Measurements from ENCODE around the gene L3MBTL4.

The L3MBTL4 gene

DNA sequence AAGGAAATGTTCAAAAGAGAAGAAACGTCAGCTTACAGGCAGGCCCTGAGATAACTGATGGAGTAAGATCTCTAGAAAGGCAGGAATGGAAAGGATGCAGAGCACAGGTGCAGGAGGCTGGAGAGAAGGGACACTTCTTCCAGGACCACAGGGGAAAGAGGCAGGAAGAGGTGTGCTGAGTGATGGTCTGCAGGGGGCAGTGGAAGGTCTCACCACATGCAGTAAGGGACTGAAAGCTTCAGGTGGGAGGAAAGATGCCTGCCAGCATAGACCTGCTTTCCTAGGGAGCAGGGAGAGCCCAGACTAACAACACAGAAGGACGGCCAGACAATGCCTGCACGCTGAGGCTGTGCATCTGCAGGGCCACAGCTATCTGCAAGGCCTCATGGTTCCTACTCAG, 156.8 kb downstream of the L3MBTL4 start:
- TF ChIP-seq TOX (CRISPR knock-in tag; IDR thresholded peaks at IDR 0.05; ENCODE audit: borderline replicate concordance) (no peak), OSR1 (CRISPR knock-in tag; IDR thresholded peaks at IDR 0.05) (no peak), PPARA (CRISPR knock-in tag; IDR thresholded peaks at IDR 0.05; ENCODE audit: borderline replicate concordance) (no peak), POU6F1 (CRISPR knock-in tag; IDR thresholded peaks at IDR 0.05; ENCODE audit: borderline replicate concordance, low read depth) (no peak), ZNF565 (CRISPR knock-in tag; conservative IDR thresholded peaks at IDR 0.05; ENCODE audit: low read depth) (no peak), ZFP30 (CRISPR knock-in tag; IDR thresholded peaks at IDR 0.05) (no peak), CSDC2 (CRISPR knock-in tag; IDR thresholded peaks at IDR 0.05) (no peak), RARB (CRISPR knock-in tag; IDR thresholded peaks at IDR 0.05) (no peak), ZNF8 (CRISPR knock-in tag; IDR thresholded peaks at IDR 0.05) (no peak), ESRRG (CRISPR knock-in tag; IDR thresholded peaks at IDR 0.05) (no peak), ZC3H10 (CRISPR knock-in tag; IDR thresholded peaks at IDR 0.05) (no peak)
- TF ChIP-seq, protein P1, sequence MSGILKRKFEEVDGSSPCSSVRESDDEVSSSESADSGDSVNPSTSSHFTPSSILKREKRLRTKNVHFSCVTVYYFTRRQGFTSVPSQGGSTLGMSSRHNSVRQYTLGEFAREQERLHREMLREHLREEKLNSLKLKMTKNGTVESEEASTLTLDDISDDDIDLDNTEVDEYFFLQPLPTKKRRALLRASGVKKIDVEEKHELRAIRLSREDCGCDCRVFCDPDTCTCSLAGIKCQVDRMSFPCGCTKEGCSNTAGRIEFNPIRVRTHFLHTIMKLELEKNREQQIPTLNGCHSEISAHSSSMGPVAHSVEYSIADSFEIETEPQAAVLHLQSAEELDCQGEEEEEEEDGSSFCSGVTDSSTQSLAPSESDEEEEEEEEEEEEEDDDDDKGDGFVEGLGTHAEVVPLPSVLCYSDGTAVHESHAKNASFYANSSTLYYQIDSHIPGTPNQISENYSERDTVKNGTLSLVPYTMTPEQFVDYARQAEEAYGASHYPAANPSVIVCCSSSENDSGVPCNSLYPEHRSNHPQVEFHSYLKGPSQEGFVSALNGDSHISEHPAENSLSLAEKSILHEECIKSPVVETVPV (CRISPR knock-in tag; IDR thresholded peaks at IDR 0.05), result no peak
- ATAC-seq, result no peak

DNA sequence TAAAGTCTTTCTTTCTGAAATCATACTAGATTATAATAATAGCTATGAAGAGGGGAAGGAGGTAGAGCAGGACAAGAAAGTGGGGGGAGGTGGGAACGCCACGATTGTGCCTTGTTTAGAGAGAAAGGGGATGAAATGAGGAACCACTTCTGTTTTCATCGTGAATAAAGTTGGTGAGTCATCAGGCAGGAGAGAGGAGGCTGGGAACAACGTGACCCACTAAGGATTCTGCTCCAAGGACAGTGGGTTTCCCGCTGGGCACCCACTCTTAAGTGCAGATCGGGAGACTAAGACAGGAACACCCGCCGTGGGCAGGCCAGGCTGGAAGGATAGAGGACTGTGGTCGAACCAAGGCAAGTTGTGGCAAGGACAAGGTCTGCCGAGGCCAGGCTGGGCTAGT, 158.2 kb downstream of the L3MBTL4 start:
- ATAC-seq, result no peak
- no peak for TF ChIP-seq OSR1 (CRISPR knock-in tag; IDR thresholded peaks at IDR 0.05)
- TF ChIP-seq SNAI2 (CRISPR knock-in tag; IDR thresholded peaks at IDR 0.05), result no peak
- no peak for TF ChIP-seq TOX (CRISPR knock-in tag; IDR thresholded peaks at IDR 0.05; ENCODE audit: borderline replicate concordance)
- TF ChIP-seq RARB (CRISPR knock-in tag; IDR thresholded peaks at IDR 0.05), result no peak
- no peak for TF ChIP-seq ZNF565 (CRISPR knock-in tag; conservative IDR thresholded peaks at IDR 0.05; ENCODE audit: low read depth)
- TF ChIP-seq ZFP30 (CRISPR knock-in tag; IDR thresholded peaks at IDR 0.05), result no peak
- TF ChIP-seq PATZ1 (CRISPR knock-in tag; IDR thresholded peaks at IDR 0.05; ENCODE audit: borderline replicate concordance), result no peak
- no peak for TF ChIP-seq CREB5 (CRISPR knock-in tag; IDR thresholded peaks at IDR 0.05; ENCODE audit: low read depth)
- TF ChIP-seq ZC3H10 (CRISPR knock-in tag; IDR thresholded peaks at IDR 0.05), result no peak
- no peak for TF ChIP-seq ZNF70 (CRISPR knock-in tag; IDR thresholded peaks at IDR 0.05)
- TF ChIP-seq BACH2 (CRISPR knock-in tag; IDR thresholded peaks at IDR 0.05; ENCODE audit: borderline replicate concordance), result no peak
- no peak for TF ChIP-seq ISL1 (CRISPR knock-in tag; IDR thresholded peaks at IDR 0.05)
- TF ChIP-seq, protein P1 (CRISPR knock-in tag; IDR thresholded peaks at IDR 0.05), result no peak
- TF ChIP-seq ARNTL (CRISPR knock-in tag; IDR thresholded peaks at IDR 0.05; ENCODE audit: borderline replicate concordance, low read depth), result no peak

DNA sequence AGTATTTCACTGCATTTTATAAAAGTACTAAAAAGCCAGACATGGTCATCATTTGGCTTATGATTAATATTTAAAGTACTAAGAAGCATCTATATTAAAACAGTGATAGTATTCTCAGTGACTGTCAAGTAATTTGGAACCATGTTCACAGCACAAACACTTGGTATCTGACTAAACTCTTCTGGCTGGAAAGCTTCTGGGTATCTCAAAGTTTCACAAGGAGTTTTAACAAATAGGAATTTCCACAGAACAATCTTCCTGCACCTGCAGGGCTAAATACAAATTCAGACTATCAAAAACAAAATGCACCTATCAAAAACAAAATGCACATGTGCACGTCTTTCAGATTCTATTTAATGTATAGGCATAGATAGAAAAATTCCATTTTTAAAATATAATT, 158.8 kb downstream of the L3MBTL4 start:
- TF ChIP-seq TCF4 (CRISPR knock-in tag; IDR thresholded peaks at IDR 0.05; ENCODE audit: borderline replicate concordance), result no peak
- TF ChIP-seq PPARA (CRISPR knock-in tag; IDR thresholded peaks at IDR 0.05; ENCODE audit: borderline replicate concordance), result no peak
- no peak for TF ChIP-seq ZNF565 (CRISPR knock-in tag; conservative IDR thresholded peaks at IDR 0.05; ENCODE audit: low read depth)
- TF ChIP-seq ZC3H10 (CRISPR knock-in tag; IDR thresholded peaks at IDR 0.05), result no peak
- no peak for TF ChIP-seq TOX (CRISPR knock-in tag; IDR thresholded peaks at IDR 0.05; ENCODE audit: borderline replicate concordance)

DNA sequence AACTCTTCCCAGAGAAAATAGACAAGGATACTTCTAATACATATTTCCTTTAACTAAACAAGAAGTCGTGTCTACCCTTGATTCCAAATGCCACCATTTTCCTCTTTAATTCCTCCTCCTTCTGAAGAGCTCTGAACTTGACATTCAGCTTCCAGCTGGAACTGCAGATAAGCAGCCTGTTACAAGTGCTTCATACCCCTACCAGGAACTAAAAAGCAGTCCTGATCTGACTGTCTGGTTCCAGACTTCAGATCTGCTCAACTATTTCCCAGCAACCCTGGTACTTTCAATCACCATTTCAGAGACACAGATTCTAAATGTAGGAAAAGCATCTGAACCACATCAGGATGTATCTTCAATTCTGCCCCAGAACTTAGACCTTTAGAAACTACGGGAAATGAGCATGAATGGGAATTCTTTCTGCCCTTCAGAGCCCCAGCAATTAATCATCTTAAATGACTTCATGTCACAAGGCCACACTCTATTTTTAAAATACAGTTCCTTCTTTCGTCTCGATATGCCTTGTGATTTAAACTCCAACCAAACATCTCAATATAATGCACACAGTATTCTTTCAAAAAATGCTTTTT, 159.5 kb downstream of the L3MBTL4 start:
- ATAC-seq, result no peak
- TF ChIP-seq ZNF565 (CRISPR knock-in tag; conservative IDR thresholded peaks at IDR 0.05; ENCODE audit: low read depth) (no peak), OSR1 (CRISPR knock-in tag; IDR thresholded peaks at IDR 0.05) (no peak), ZNF8 (CRISPR knock-in tag; IDR thresholded peaks at IDR 0.05) (no peak), ZFP30 (CRISPR knock-in tag; IDR thresholded peaks at IDR 0.05) (no peak), CSDC2 (CRISPR knock-in tag; IDR thresholded peaks at IDR 0.05) (no peak), TCF4 (CRISPR knock-in tag; IDR thresholded peaks at IDR 0.05; ENCODE audit: borderline replicate concordance) (no peak), PATZ1 (CRISPR knock-in tag; IDR thresholded peaks at IDR 0.05; ENCODE audit: borderline replicate concordance) (no peak), BACH2 (CRISPR knock-in tag; IDR thresholded peaks at IDR 0.05; ENCODE audit: borderline replicate concordance) (no peak), TOX (CRISPR knock-in tag; IDR thresholded peaks at IDR 0.05; ENCODE audit: borderline replicate concordance) (no peak)

More for the DNA sequence above, 158.8 kb downstream of the L3MBTL4 start:
- no peak for ATAC-seq
